ENCODE results near the gene FAM229A. TPM values are rescaled to one million over a fixed set of nuclear protein-coding genes. Genes with fewer than 3 reads are reported as not detected.
A peak's percentile ranks its signal among the peaks of the same experiment; 100 is the strongest.

FAM229A gene
- total RNA-seq, 1 donor from 2014 or later: 0.99 TPM

- DNase-seq (ENCODE audit: low read depth in 2 of 2): peak; percentile 66 to 86
Observed at GRCh38 chr1:32350785-32351398, 11.4 kb downstream of the FAM229A start.

- DNase-seq (ENCODE audit: low read depth in 2 of 2): peak; percentile 95 to 97
Observed at GRCh38 chr1:32349211-32349708, 13.0 kb downstream of the FAM229A start.

GRCh38 chr1:32346532-32347157 lies 15.6 kb downstream of the FAM229A start:
- DNase-seq (ENCODE audit: low read depth in 2 of 2): no peak

- DNase-seq (ENCODE audit: low read depth in 2 of 2): peak; percentile 63 to 80
Observed at GRCh38 chr1:32345289-32345827, 16.9 kb downstream of the FAM229A start.

GRCh38 chr1:32342704-32343103 lies 19.6 kb downstream of the FAM229A start:
- no peak for DNase-seq (ENCODE audit: low read depth in 2 of 2)

DNA sequence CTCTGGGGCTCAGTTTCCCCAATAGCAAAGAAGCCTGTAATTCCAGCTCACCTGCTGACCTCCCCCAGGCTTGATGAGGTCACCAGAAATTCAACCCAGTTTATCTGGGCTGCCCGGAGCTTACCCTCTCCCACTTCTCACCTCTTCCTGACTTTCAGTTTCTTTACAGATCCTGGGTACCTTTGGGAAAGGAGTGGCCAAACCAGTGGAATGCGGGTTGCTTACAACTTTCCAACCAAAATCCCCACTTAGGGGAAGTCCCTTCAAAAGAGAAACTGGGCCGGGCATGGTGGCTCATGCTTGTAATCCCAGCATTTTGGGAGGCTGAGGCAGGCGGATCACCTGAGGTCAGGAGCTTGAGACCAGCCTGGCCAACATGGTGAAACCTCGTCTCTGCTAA lies 20.3 kb downstream of the FAM229A start:
- DNase-seq (ENCODE audit: low read depth in 2 of 2): no peak

GRCh38 chr1:32341186-32341757 lies 21.0 kb downstream of the FAM229A start:
- no peak for DNase-seq (ENCODE audit: low read depth in 2 of 2)

- peak in 1 of 2 donors; percentile 60 for DNase-seq (ENCODE audit: low read depth in 2 of 2)
Observed at GRCh38 chr1:32339363-32339978, 22.8 kb downstream of the FAM229A start.

DNA sequence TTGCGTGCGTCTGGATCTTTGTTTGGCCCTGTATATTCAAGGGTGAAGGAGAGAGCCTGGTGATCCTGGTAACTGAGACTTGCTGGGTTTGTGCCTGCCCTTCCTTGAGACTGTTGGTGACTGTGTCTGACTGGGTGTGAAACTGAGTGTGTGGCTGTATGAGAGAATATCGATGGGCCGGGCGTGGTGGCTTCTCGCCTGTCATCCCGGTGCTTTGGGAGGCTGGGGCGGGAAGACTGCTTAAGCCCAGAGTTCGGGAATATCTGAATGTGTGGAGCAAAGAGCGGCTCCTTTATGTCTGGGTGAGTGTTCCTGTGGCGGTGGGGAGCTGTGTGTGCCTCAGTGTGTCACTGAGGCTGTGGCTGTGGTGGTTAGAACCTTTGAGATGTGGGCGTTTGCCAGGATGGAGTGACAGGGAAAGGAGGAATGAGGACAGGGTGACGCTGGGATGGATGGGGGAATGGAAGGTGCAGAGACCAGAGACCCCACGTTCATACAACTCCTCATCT lies 23.6 kb downstream of the FAM229A start:
- no peak for DNase-seq (ENCODE audit: low read depth in 2 of 2)

- peak in 1 of 2 donors; percentile 34 for DNase-seq (ENCODE audit: low read depth in 2 of 2)
Observed at GRCh38 chr1:32337855-32338636, 24.2 kb downstream of the FAM229A start.

GRCh38 chr1:32336963-32337675 lies 25.2 kb downstream of the FAM229A start:
- no peak for DNase-seq (ENCODE audit: low read depth in 2 of 2)

- DNase-seq (ENCODE audit: low read depth in 2 of 2): no peak
Observed at GRCh38 chr1:32336591-32336932, 25.7 kb downstream of the FAM229A start.

DNA sequence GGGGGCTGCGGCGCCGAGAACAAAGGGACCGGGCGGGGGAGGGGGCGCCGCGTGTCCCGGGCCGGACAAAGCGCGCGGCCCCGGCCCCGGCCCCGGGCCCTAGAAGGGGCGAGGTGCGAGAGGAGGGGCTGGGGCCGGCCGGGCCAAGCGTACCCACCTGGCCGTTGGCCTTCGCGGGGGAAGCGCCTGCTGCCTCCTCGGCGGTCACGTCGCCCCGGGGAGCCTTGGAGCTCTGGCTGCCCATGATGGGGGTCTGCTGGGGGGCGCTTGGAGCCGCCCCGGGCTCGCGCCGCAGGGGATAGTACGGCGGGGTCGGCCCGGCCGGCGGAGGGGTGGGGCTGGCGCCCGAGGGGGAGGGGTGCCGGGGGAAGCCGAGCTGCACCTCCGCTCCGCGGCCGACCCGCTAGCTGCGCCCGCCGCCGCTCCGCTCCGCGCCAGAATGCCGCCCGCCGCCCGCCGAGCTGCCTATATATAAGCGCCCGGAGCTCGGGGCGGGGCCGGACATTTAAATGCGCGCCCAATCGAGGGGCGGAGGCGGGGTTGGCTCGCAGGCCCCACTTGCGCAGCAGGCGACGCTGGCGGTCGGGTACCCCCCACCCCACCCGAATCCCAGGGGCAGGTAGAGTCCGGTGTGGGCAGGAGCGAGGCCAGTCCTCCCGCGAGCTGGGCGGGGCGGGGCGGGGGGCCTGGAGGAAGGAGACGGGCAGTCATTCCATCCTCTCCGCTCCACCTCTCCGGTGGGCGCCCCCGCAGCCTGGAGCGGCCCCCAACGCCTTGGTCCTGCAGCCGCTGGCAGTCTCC lies 26.3 kb downstream of the FAM229A start, which contains the start of gene MARCKSL1:
TSS of gene MARCKSL1 (minus strand) at position 444 of the 801 bp plus-strand sequence. CDS start at position 244, 200 bp downstream.
- peak; percentile 76 to 85 for DNase-seq (ENCODE audit: low read depth in 2 of 2)

- no peak for DNase-seq (ENCODE audit: low read depth in 2 of 2)
Observed at GRCh38 chr1:32335535-32335789, 26.8 kb downstream of the FAM229A start.

DNA sequence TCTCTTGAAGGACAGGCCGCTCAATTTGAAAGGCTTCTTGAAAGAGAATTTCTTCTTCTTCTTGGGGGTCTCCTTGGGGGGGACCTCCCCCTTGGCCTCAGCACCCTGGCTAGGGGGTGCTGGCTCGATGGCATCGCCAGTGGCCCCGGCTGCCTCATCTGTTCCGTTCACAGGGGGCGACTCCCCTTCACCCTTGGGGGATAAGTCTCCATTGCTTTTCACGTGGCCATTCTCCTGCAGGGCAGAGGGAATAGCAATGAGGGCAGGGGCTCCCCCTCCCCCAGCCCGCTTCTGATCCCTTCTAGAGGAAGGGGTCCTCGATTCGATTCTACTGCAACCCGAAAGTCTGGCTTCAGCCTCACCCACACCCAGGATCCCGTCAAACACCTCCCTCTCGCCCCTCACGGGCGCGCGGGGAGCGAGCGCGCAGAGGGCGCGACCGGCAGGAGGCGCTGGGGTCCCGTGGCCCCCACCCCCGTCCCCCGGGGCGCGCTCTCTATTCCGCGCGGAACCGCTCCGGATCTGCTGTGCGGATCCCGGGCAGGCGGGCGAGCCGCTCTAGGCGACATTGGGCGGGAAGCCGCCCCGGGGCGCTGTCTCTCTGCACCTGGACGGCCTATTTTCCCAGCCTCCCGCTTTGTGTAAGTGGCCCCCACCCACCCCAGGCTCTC lies 27.3 kb downstream of the FAM229A start:
- DNase-seq (ENCODE audit: low read depth in 2 of 2): peak; percentile 52 to 65

DNA sequence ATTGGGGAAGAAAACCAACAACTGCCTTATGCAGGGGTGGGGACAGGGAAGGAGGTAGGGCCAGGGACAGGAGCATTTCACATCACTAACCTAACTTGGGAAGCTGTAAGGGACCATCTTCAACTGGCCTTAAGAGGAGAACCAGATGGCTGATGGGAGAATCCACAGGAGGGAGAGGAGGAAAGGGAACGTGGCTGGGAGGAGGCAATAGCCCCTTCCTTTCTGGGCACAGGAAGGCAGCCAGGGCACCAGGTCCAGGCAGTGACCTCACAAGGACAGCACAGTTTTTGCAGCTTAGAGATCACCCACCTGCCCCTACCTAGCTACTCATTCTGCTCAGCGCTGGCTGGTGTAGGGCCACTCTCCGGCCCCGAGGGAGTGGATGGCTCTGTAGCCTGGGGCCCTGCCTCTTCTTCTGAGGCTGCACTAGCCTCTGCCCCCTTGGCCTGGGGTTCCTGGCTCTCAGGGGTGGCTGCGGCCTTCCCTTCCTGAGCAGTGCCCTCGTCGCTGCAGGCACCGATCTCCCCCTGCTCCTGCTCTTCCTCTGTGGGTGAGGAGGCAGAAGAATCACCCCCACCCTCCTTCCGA lies 27.9 kb downstream of the FAM229A start:
- DNase-seq (ENCODE audit: low read depth in 2 of 2): no peak

DNA sequence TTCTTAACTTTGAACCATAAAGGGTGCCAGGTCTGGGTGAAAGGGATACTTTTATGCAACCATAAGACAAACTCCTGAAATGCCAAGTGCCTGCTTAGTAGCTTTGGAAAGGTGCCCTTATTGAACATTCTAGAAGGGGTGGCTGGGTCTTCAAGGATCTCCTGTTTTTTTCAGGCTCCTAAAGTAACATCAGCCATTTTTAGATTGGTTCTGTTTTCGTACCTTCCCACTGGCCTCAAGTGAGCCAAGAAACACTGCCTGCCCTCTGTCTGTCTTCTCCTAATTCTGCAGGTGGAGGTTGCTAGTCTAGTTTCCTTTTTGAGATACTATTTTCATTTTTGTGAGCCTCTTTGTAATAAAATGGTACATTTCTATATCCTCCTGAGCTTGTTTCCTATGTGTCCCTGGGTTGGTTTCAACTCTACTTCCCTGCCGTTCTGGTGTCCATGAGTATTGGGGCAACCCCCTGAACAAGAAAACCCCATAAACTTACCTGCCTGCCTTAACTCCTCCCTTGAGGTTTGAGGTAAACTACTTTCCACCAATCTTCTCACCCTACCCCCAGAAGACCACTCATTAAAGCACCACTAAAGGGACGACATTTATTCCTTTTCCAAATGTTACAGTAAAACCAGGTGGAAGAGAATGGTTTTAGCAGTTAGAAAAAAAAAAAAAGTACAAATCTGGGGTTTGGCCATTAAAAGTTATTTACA lies 28.9 kb downstream of the FAM229A start:
- no peak for DNase-seq (ENCODE audit: low read depth in 2 of 2)
